ENCODE measurements around the gene ROCK2.

- TF ChIP-seq LEF1 (IDR thresholded peaks at IDR 0.05; ENCODE audit: borderline replicate concordance), result no peak
- no peak for TF ChIP-seq L3MBTL2 (conservative IDR thresholded peaks at IDR 0.05)
These were observed 165.2 kb downstream of the ROCK2 start for GRCh38 chr2:11179196-11179595.

Data from HEK293T (cell line).